Astrocyte of the spinal cord (primary cell): ENCODE data around the gene ZNF791.
A peak's percentile ranks its signal among the peaks of the same experiment; 100 is the strongest.

ENCODE experiments used
- DNase-seq: peaks from one replicate; pipeline ENCODE4 v3.0.0; 2011; ENCODE audit warnings: low read depth, low spot score
- H3K4me3 ChIP-seq: 2 replicates; pipeline ENCODE4 v1.5.1; 2011; ENCODE audit warnings: low read depth, mild to moderate bottlenecking, low read length, moderate library complexity
- CTCF ChIP-seq: IDR thresholded peaks from 2 replicates; pipeline ENCODE4 v1.5.1; 2012; ENCODE audit warnings: low read depth, mild to moderate bottlenecking, low read length, inconsistent platforms
- in situ Hi-C: cut with HindIII; loops from 2 replicates; pipeline ENCODE4 v1.10.0; 2017; ENCODE audit warnings: low sequenced_read_pairs

Gene ZNF791

GRCh38 chr19:12652219-12652618, 41.5 kb downstream of the ZNF791 start:
- no peak for TF ChIP-seq CTCF
- in situ Hi-C loops: no loop called here
- no peak for DNase-seq

GRCh38 chr19:12655546-12655945, 44.8 kb downstream of the ZNF791 start:
- no peak overlapping the region for H3K4me3 ChIP-seq
- TF ChIP-seq CTCF: no peak
- DNase-seq: no peak
- in situ Hi-C loops: no loop called here

More at GRCh38 chr19:12652219-12652618, 41.5 kb downstream of the ZNF791 start:
- no peak overlapping the region for H3K4me3 ChIP-seq

- TF ChIP-seq CTCF: peak; percentile 29
- H3K4me3 ChIP-seq: no peak overlapping the region
- no peak for DNase-seq
- in situ Hi-C loops: no loop called here
Measured at GRCh38 chr19:12656899-12657571, 46.3 kb downstream of the ZNF791 start.

GRCh38 chr19:12657966-12658365, 47.2 kb downstream of the ZNF791 start:
- no peak overlapping the region for H3K4me3 ChIP-seq
- in situ Hi-C loops: no loop called here
- TF ChIP-seq CTCF: no peak
- no peak for DNase-seq

GRCh38 chr19:12660980-12661379, 50.3 kb downstream of the ZNF791 start:
- no peak overlapping the region for H3K4me3 ChIP-seq

GRCh38 chr19:12664406-12665280, 53.9 kb downstream of the ZNF791 start:
- H3K4me3 ChIP-seq: no peak overlapping the region
- in situ Hi-C loops: no loop called here
- TF ChIP-seq CTCF: no peak
- DNase-seq: no peak

More at GRCh38 chr19:12660980-12661379, 50.3 kb downstream of the ZNF791 start:
- TF ChIP-seq CTCF: no peak
- in situ Hi-C loops: no loop called here
- DNase-seq: no peak
